ENCODE data around the gene HDGFL3.

HDGFL3 gene

GRCh38 chr15:83127547-83128150 is 80.0 kb downstream of the HDGFL3 start:
- H3K27ac ChIP-seq: no peak overlapping the region
- TF ChIP-seq CTCF (conservative IDR thresholded peaks at IDR 0.05): no peak

- peak overlapping the region; percentile 70 for H3K27ac ChIP-seq
- TF ChIP-seq CTCF (conservative IDR thresholded peaks at IDR 0.05): no peak
Observed at GRCh38 chr15:83123529-83123928, 84.1 kb downstream of the HDGFL3 start.

- no peak for TF ChIP-seq CTCF (conservative IDR thresholded peaks at IDR 0.05)
- H3K27ac ChIP-seq: no peak overlapping the region
Observed at GRCh38 chr15:83119968-83120581, 87.5 kb downstream of the HDGFL3 start.

GRCh38 chr15:83118968-83119367 is 88.7 kb downstream of the HDGFL3 start:
- H3K27ac ChIP-seq: no peak overlapping the region
- TF ChIP-seq CTCF (conservative IDR thresholded peaks at IDR 0.05): no peak

- no peak for TF ChIP-seq CTCF (conservative IDR thresholded peaks at IDR 0.05)
- H3K27ac ChIP-seq: no peak overlapping the region
Observed at GRCh38 chr15:83118291-83118827, 89.3 kb downstream of the HDGFL3 start.

- no peak overlapping the region for H3K27ac ChIP-seq
- no peak for TF ChIP-seq CTCF (conservative IDR thresholded peaks at IDR 0.05)
Observed at GRCh38 chr15:83115831-83116565, 91.6 kb downstream of the HDGFL3 start.

GRCh38 chr15:83115410-83115809 is 92.2 kb downstream of the HDGFL3 start:
- no peak for TF ChIP-seq CTCF (conservative IDR thresholded peaks at IDR 0.05)

More at GRCh38 chr15:83115410-83115809, 92.2 kb downstream of the HDGFL3 start:
- H3K27ac ChIP-seq: no peak overlapping the region

All from VCaP (cell line).